K562 (cell line): Measurements from ENCODE around the gene PIGH. TPM values are rescaled to one million over a fixed set of nuclear protein-coding genes. Genes with fewer than 3 reads are reported as not detected.

Source experiments
- ATAC-seq: fragments of 200-7000 bp; cut with Tn5 transposase; 3 replicates; pipeline ENCODE4 v1.9.1; 2020; ENCODE audit warnings: moderate library complexity
- BruUV-seq: library from RNA; stranded (reverse); fragments of 400-500 nt; replicated peaks from 2 replicates; lab custom pipeline; 2021; lab: Mats Ljungman, UMichigan
- CTCF ChIA-PET: fragments of 300-600 bp; formaldehyde crosslinking; extraction: SDS; loops from one replicate; lab custom pipeline; 2021; ENCODE audit warnings: low intra/inter-chr PET ratio; lab: Yijun Ruan, JAX
- POLR2A ChIA-PET: fragments of 300-600, 350-650 bp; sonication (Branson Sonifier 250); formaldehyde crosslinking; extraction: SDS; loops from one replicate; lab custom pipeline; 2021; ENCODE audit warnings: antibody characterized with exemption, inconsistent platforms; lab: Yijun Ruan, JAX
- DNase-seq, 4 experiments: peaks; one replicate each; pipeline versions ENCODE4 v3.0.0 to v3.0.0-alpha.2; 2011 to 2018; ENCODE audit warnings: low spot score in 3 of 4, mixed read lengths in 3 of 4; ENCODE audit errors: extremely low read depth in 1 of 4
- FAIRE-seq: peaks from 2 replicates; lab custom pipeline; 2011; peaks lifted over from hg19 to GRCh38; lab: Jason Lieb, UNC
- H2AFZ ChIP-seq: 2 replicates; pipeline ENCODE4 v1.6.0; 2011; ENCODE audit warnings: low read depth, low read length, control low read depth, inconsistent platforms
- H3K27ac ChIP-seq: fragments of 200-600 bp; 3 replicates; pipeline ENCODE4 v1.8.0; 2011; ENCODE audit warnings: low read depth, mild to moderate bottlenecking, control low read depth, inconsistent platforms, low read length, moderate library complexity, mixed read lengths; ENCODE audit errors: extremely low read depth
- H3K27me3 ChIP-seq, 2 experiments: fragments of 300-600 bp in 1 of 2; 2 replicates in 1 of 2; 3 replicates in 1 of 2; pipeline versions ENCODE4 v1.6.0 to v1.8.0; 2011; ENCODE audit warnings: inconsistent platforms in 2 of 2, low read length in 2 of 2, mild to moderate bottlenecking in 1 of 2, mixed read lengths in 1 of 2, moderate library complexity in 1 of 2; ENCODE audit not compliant: control insufficient read depth in 2 of 2, insufficient read depth in 2 of 2
- H3K36me3 ChIP-seq: fragments of 300-600 bp; 3 replicates; pipeline ENCODE4 v1.8.0; 2011; ENCODE audit warnings: mild to moderate bottlenecking, low read length, inconsistent platforms; ENCODE audit not compliant: control insufficient read depth, insufficient read depth
- H3K4me1 ChIP-seq, 2 experiments: fragments of 200-600 bp in 1 of 2; replicated peaks in 1 of 2; 2 replicates in 1 of 2; 3 replicates in 1 of 2; pipeline versions ENCODE4 v1.5.1 to v1.8.0; 2011; ENCODE audit warnings: inconsistent platforms in 2 of 2, low read length in 2 of 2, mild to moderate bottlenecking in 1 of 2, mixed read lengths in 1 of 2, moderate library complexity in 1 of 2; ENCODE audit not compliant: control insufficient read depth in 2 of 2, insufficient read depth in 2 of 2
- H3K4me2 ChIP-seq: 2 replicates; pipeline ENCODE4 v1.6.1; 2011; ENCODE audit warnings: low read length, control low read depth, inconsistent platforms, mixed read lengths; ENCODE audit not compliant: insufficient read depth
- H3K4me3 ChIP-seq: fragments of 200-600 bp; sonication (generic), shearing (Covaris generic); 2 replicates; pipeline ENCODE4 v1.5.1; 2016; ENCODE audit warnings: control low read depth, inconsistent platforms
- H3K79me2 ChIP-seq: fragments of 200-600 bp; 3 replicates; pipeline ENCODE4 v1.8.0; 2011; ENCODE audit warnings: low read length, inconsistent platforms; ENCODE audit not compliant: control insufficient read depth, insufficient read depth
- H3K9ac ChIP-seq, 2 experiments: 2 replicates each; pipeline versions ENCODE4 v1.6.0 to v1.6.1; 2011; ENCODE audit warnings: low read depth in 2 of 2, low read length in 2 of 2, control low read depth in 1 of 2, inconsistent platforms in 1 of 2, mild to moderate bottlenecking in 1 of 2, mixed read lengths in 1 of 2; ENCODE audit not compliant: insufficient read depth in 1 of 2
- H3K9me1 ChIP-seq: one replicate; pipeline ENCODE4 v1.6.0; 2011; ENCODE audit warnings: inconsistent platforms, mild to moderate bottlenecking, low read length, moderate library complexity; ENCODE audit not compliant: control insufficient read depth, insufficient read depth
- H3K9me3 ChIP-seq: replicated peaks from 2 replicates; pipeline ENCODE4 v1.5.1; 2011; ENCODE audit warnings: low read depth, low read length, inconsistent platforms; ENCODE audit not compliant: control insufficient read depth, insufficient read depth
- H4K20me1 ChIP-seq: replicated peaks from 2 replicates; pipeline ENCODE4 v1.6.1; 2011; ENCODE audit warnings: low read length, inconsistent platforms, mixed read lengths; ENCODE audit not compliant: control insufficient read depth, insufficient read depth
- AFF4 ChIP-seq: sonication (generic); formaldehyde crosslinking; IDR thresholded peaks from 2 replicates; pipeline ENCODE4 v1.8.0; 2023; ENCODE audit warnings: mild to moderate bottlenecking, missing genetic modification reagents
- CHD4 ChIP-seq: fragments of 200-600 bp; sonication (generic); IDR thresholded peaks from 3 replicates; pipeline ENCODE4 v1.6.1; 2012; ENCODE audit warnings: low read depth, mild to moderate bottlenecking, mixed read lengths, low read length, inconsistent platforms; ENCODE audit not compliant: insufficient read depth, insufficient replicate concordance, poor library complexity, severe bottlenecking
- GABPB1 ChIP-seq: sonication (generic); formaldehyde crosslinking; IDR thresholded peaks from 2 replicates; pipeline ENCODE4 v1.8.0; 2022; ENCODE audit warnings: mild to moderate bottlenecking, missing genetic modification reagents
- MED1 ChIP-seq: sonication (generic); formaldehyde crosslinking; IDR thresholded peaks from 2 replicates; pipeline ENCODE4 v1.8.1; 2023; ENCODE audit warnings: missing genetic modification reagents, borderline replicate concordance
- MIER1 ChIP-seq: fragments of 450-650 bp; IDR thresholded peaks from 2 replicates; pipeline ENCODE4 v1.6.1; 2016; ENCODE audit warnings: antibody characterized with exemption, mild to moderate bottlenecking, low read depth
- PTBP1 ChIP-seq: fragments of 200-400 bp; formaldehyde crosslinking; IDR thresholded peaks from 2 replicates; pipeline ENCODE4 v1.6.1; 2017; ENCODE audit warnings: low read depth, low read length
- PYGO2 ChIP-seq: fragments of 450-650 bp; IDR thresholded peaks from 2 replicates; pipeline ENCODE4 v1.6.1; 2016; ENCODE audit warnings: mild to moderate bottlenecking, missing genetic modification characterization, moderate library complexity, missing compliant biosample characterization
- RAD51 ChIP-seq: fragments of 450-650 bp; IDR thresholded peaks from 2 replicates; pipeline ENCODE4 v1.7.1; 2016; ENCODE audit warnings: low read depth, mild to moderate bottlenecking, borderline replicate concordance
- TAF7 ChIP-seq: fragments of 450-650 bp; IDR thresholded peaks from 2 replicates; pipeline ENCODE4 v1.6.1; 2016; ENCODE audit warnings: missing genetic modification characterization, missing compliant biosample characterization
- ZKSCAN3 ChIP-seq: fragments of 250-450 bp; sonication (Bioruptor Pico); IDR thresholded peaks from 2 replicates; pipeline ENCODE4 v1.4.0; 2020
- ZNF277 ChIP-seq: fragments of 250-450 bp; sonication (Bioruptor Pico); IDR thresholded peaks from 2 replicates; pipeline ENCODE4 v1.8.0; 2022; ENCODE audit warnings: inconsistent platforms, mild to moderate bottlenecking, moderate library complexity, borderline replicate concordance
- ZNF644 ChIP-seq: fragments of 200-800 bp; sonication (Bioruptor generic); IDR thresholded peaks from 2 replicates; pipeline ENCODE4 v1.6.1; 2016; ENCODE audit warnings: low read depth, missing genetic modification characterization, missing compliant biosample characterization
- WGBS: fragments of 100-300 bp; shearing (Covaris generic); methylation state at CpG from one replicate; pipeline ENCODE4 v1.1.6; 2016; ENCODE audit warnings: low coverage, mixed read lengths; ENCODE audit not compliant: insufficient coverage; ENCODE audit errors: missing lambda C conversion rate; 5-methylcytosine and 5-hydroxymethylcytosine counted together
- in situ Hi-C: fragments of 300-500 bp; cut with MboI; formaldehyde crosslinking; loops from 4 replicates; pipeline ENCODE4 v1.15.0; 2018; ENCODE audit warnings: inconsistent platforms, mixed read lengths
- intact Hi-C: fragments of 100-400 bp; cut with micrococcal nuclease; formaldehyde crosslinking; loops from 2 replicates; pipeline ENCODE4 v1.14.2; 2022
- polyA plus RNA-seq, 8 experiments: library from polyadenylated mRNA; depleted of rRNA in 4 of 8; stranded (reverse) in 5 of 8; unstranded in 3 of 8; fragments of >200 nt; fragmentation: Nextera tagmentation in 2 of 8; fragmentation: Illumina TruSeq in 1 of 8; extraction: Ambion mirVana in 2 of 8; extraction: Trizol in 1 of 8; gene quantifications; 2 replicates each; pipeline versions ENCODE4 v1.2.1 to v1.2.3, GENCODE V29; 2011 to 2014; ENCODE audit warnings: inconsistent platforms in 1 of 8, missing spikeins in 1 of 8
- total RNA-seq, 7 experiments: library from RNA; depleted of rRNA in 6 of 7; stranded (reverse); fragments of >200 nt in 6 of 7; fragmentation: Illumina TruSeq in 2 of 7; extraction: Trizol in 2 of 7; gene quantifications; 2 replicates each; pipeline versions ENCODE4 v1.2.1 to v1.2.3, GENCODE V29; 2011 to 2021; ENCODE audit warnings: low replicate concordance in 1 of 7
- TF ChIP-seq, protein P1 (sequence below): fragments of 250-450 bp; sonication (Bioruptor Pico); IDR thresholded peaks from 2 replicates; pipeline ENCODE4 v1.8.0; 2022; ENCODE audit warnings: moderate library complexity, mild to moderate bottlenecking, inconsistent platforms

PIGH gene
- total and polyA plus RNA-seq, 9 of the 15 experiments (the other 6 are each of a cell fraction or from before 2014, with no cell fraction given) = 21.1 to 53.4 (median 24.7) TPM

GRCh38 chr14:67569011-67569650 is 30.9 kb downstream of the PIGH start:
- Histone ChIP-seq H3K79me2 (no peaks in the 10 kb centered on the region), H3K4me1 (peaks cover 0 to 5% of the 10 kb centered on the region in 2 experiments; a peak in 2 of 5 replicates), H3K9me1 (no peaks in the 10 kb centered on the region), H3K9ac (no peak overlapping the region), H3K9me3 (no peaks in the 10 kb centered on the region), H3K36me3 (no peaks in the 10 kb centered on the region), H3K4me3 (no peak overlapping the region), H3K27ac (no peak overlapping the region), H3K4me2 (no peak overlapping the region), H4K20me1 (no peaks in the 10 kb centered on the region; the same call in 1 of the 2 replicates), H2AFZ (no peak overlapping the region), H3K27me3 (no peaks in the 10 kb centered on the region)
- in situ Hi-C loops (loop anchor here (5.0 kb wide), 1 partner anchor 42 kb away; no protein-coding TSS in a partner anchor), intact Hi-C loops (no loop called here)
- ChIA-PET POLR2A (no interaction called here), CTCF (no interaction called here)
- WGBS = 35% methylated on average over 6 of the region's 11 CpGs
- ATAC-seq (no peak), FAIRE-seq (no peak), DNase-seq (no peak)
- no TSS peak for BruUV-seq
- TF ChIP-seq CHD4 (no peak), MED1 (CRISPR knock-in tag) (no peak), PYGO2 (tag) (no peak), MIER1 (no peak), PTBP1 (no peak), RAD51 (no peak), ZKSCAN3 (no peak), ZNF277 (CRISPR knock-in tag) (no peak), TAF7 (tag) (no peak), ZNF644 (tag) (no peak), GABPB1 (CRISPR knock-in tag) (no peak), AFF4 (CRISPR knock-in tag) (no peak)
- TF ChIP-seq, protein P1, sequence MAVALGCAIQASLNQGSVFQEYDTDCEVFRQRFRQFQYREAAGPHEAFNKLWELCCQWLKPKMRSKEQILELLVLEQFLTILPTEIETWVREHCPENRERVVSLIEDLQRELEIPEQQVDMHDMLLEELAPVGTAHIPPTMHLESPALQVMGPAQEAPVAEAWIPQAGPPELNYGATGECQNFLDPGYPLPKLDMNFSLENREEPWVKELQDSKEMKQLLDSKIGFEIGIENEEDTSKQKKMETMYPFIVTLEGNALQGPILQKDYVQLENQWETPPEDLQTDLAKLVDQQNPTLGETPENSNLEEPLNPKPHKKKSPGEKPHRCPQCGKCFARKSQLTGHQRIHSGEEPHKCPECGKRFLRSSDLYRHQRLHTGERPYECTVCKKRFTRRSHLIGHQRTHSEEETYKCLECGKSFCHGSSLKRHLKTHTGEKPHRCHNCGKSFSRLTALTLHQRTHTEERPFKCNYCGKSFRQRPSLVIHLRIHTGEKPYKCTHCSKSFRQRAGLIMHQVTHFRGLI (CRISPR knock-in tag) = no peak
